H1 (cell line): ENCODE results near the gene HDAC3. TPM values are rescaled to one million over a fixed set of nuclear protein-coding genes. Genes with fewer than 3 reads are reported as not detected.

Experiments
- CHD1 ChIP-seq: IDR thresholded peaks from 2 replicates; pipeline ENCODE4 v1.6.1; 2012; ENCODE audit warnings: low read depth, low read length, improper control_type of control experiment
- EZH2 ChIP-seq: fragments of 200-600 bp; sonication (generic); IDR thresholded peaks from 2 replicates; pipeline ENCODE4 v1.7.1; 2012; ENCODE audit warnings: low read depth, mild to moderate bottlenecking, moderate library complexity, low read length, inconsistent platforms; ENCODE audit not compliant: severe bottlenecking
- JUND ChIP-seq: IDR thresholded peaks from 2 replicates; pipeline ENCODE4 v1.6.1; 2011; ENCODE audit warnings: mild to moderate bottlenecking, improper control_type of control experiment, low read length
- NANOG ChIP-seq: IDR thresholded peaks from 2 replicates; pipeline ENCODE4 v1.6.1; 2011; ENCODE audit warnings: low read length, low read depth, mild to moderate bottlenecking, inconsistent platforms; ENCODE audit not compliant: insufficient read depth, poor library complexity, severe bottlenecking
- RFX5 ChIP-seq: IDR thresholded peaks from 2 replicates; pipeline ENCODE4 v1.6.1; 2011; ENCODE audit warnings: low read depth, low read length, improper control_type of control experiment, borderline replicate concordance
- RXRA ChIP-seq: IDR thresholded peaks from 2 replicates; pipeline ENCODE4 v1.6.1; 2011; ENCODE audit warnings: low read depth, mild to moderate bottlenecking, low read length, moderate library complexity; ENCODE audit not compliant: insufficient read depth
- SRF ChIP-seq: IDR thresholded peaks from 2 replicates; pipeline ENCODE4 v1.6.1; 2011; ENCODE audit warnings: mild to moderate bottlenecking, low read depth, low read length, moderate library complexity
- polyA plus RNA-seq, 7 experiments: library from polyadenylated mRNA; depleted of rRNA in 3 of 7; stranded (reverse) in 5 of 7; unstranded in 2 of 7; fragments of >200 nt in 5 of 7; fragments of 200-250 nt in 2 of 7; gene quantifications; 1 replicate in 5 of 7; 2 replicates in 1 of 7; 4 replicates in 1 of 7; pipeline versions ENCODE4 v1.2.1 to v1.2.3, GENCODE V29; 2011 to 2013; ENCODE audit warnings: missing spikeins in 2 of 7, mixed read lengths in 2 of 7
- total RNA-seq: library from RNA; stranded (reverse); fragmentation: NEBNext Ultra II Directional; extraction: Animal tissue kit (Norgen Biotek cat#: 25700); gene quantifications from 2 replicates; pipeline ENCODE4 v1.2.1, GENCODE V29; 2021

Gene HDAC3
- total and polyA plus RNA-seq, 2 of the 8 experiments (the other 6 are each of a cell fraction or from before 2014, with no cell fraction given) = 99.0 to 120 TPM

- TF ChIP-seq NANOG = peak; percentile 69
- no peak for TF ChIP-seq RXRA
- peak; percentile 41; the same call in 1 of the 2 replicates for TF ChIP-seq SRF
- TF ChIP-seq RFX5 = no peak
- TF ChIP-seq JUND = peak; percentile 88
- peak; percentile 89 for TF ChIP-seq CHD1
- no peak for TF ChIP-seq EZH2
Observed at GRCh38 chr5:141618804-141619554, 17.7 kb downstream of the HDAC3 start, which contains the start of gene DIAPH1 (continued).
